K562 (cell line): Measurements from ENCODE around the gene WDR64. TPM values are rescaled to one million over a fixed set of nuclear protein-coding genes. Genes with fewer than 3 reads are reported as not detected.

Source experiments
- ATAC-seq: fragments of 200-7000 bp; cut with Tn5 transposase; 3 replicates; pipeline ENCODE4 v1.9.1; 2020; ENCODE audit warnings: moderate library complexity
- BruUV-seq: library from RNA; stranded (reverse); fragments of 400-500 nt; replicated peaks from 2 replicates; lab custom pipeline; 2021; lab: Mats Ljungman, UMichigan
- CTCF ChIA-PET: fragments of 300-600 bp; formaldehyde crosslinking; extraction: SDS; loops from one replicate; lab custom pipeline; 2021; ENCODE audit warnings: low intra/inter-chr PET ratio; lab: Yijun Ruan, JAX
- POLR2A ChIA-PET: fragments of 300-600, 350-650 bp; sonication (Branson Sonifier 250); formaldehyde crosslinking; extraction: SDS; loops from one replicate; lab custom pipeline; 2021; ENCODE audit warnings: antibody characterized with exemption, inconsistent platforms; lab: Yijun Ruan, JAX
- DNase-seq, 4 experiments: peaks; one replicate each; pipeline versions ENCODE4 v3.0.0 to v3.0.0-alpha.2; 2011 to 2018; ENCODE audit warnings: low spot score in 3 of 4, mixed read lengths in 3 of 4; ENCODE audit errors: extremely low read depth in 1 of 4
- FAIRE-seq: peaks from 2 replicates; lab custom pipeline; 2011; peaks lifted over from hg19 to GRCh38; lab: Jason Lieb, UNC
- H2AFZ ChIP-seq: 2 replicates; pipeline ENCODE4 v1.6.0; 2011; ENCODE audit warnings: low read depth, low read length, control low read depth, inconsistent platforms
- H3K27ac ChIP-seq: fragments of 200-600 bp; 3 replicates; pipeline ENCODE4 v1.8.0; 2011; ENCODE audit warnings: low read depth, mild to moderate bottlenecking, control low read depth, inconsistent platforms, low read length, moderate library complexity, mixed read lengths; ENCODE audit errors: extremely low read depth
- H3K27me3 ChIP-seq, 2 experiments: fragments of 300-600 bp in 1 of 2; 2 replicates in 1 of 2; 3 replicates in 1 of 2; pipeline versions ENCODE4 v1.6.0 to v1.8.0; 2011; ENCODE audit warnings: inconsistent platforms in 2 of 2, low read length in 2 of 2, mild to moderate bottlenecking in 1 of 2, mixed read lengths in 1 of 2, moderate library complexity in 1 of 2; ENCODE audit not compliant: control insufficient read depth in 2 of 2, insufficient read depth in 2 of 2
- H3K36me3 ChIP-seq: fragments of 300-600 bp; 3 replicates; pipeline ENCODE4 v1.8.0; 2011; ENCODE audit warnings: mild to moderate bottlenecking, low read length, inconsistent platforms; ENCODE audit not compliant: control insufficient read depth, insufficient read depth
- H3K4me1 ChIP-seq, 2 experiments: fragments of 200-600 bp in 1 of 2; replicated peaks in 1 of 2; 2 replicates in 1 of 2; 3 replicates in 1 of 2; pipeline versions ENCODE4 v1.5.1 to v1.8.0; 2011; ENCODE audit warnings: inconsistent platforms in 2 of 2, low read length in 2 of 2, mild to moderate bottlenecking in 1 of 2, mixed read lengths in 1 of 2, moderate library complexity in 1 of 2; ENCODE audit not compliant: control insufficient read depth in 2 of 2, insufficient read depth in 2 of 2
- H3K4me2 ChIP-seq: 2 replicates; pipeline ENCODE4 v1.6.1; 2011; ENCODE audit warnings: low read length, control low read depth, inconsistent platforms, mixed read lengths; ENCODE audit not compliant: insufficient read depth
- H3K4me3 ChIP-seq: fragments of 200-600 bp; sonication (generic), shearing (Covaris generic); 2 replicates; pipeline ENCODE4 v1.5.1; 2016; ENCODE audit warnings: control low read depth, inconsistent platforms
- H3K79me2 ChIP-seq: fragments of 200-600 bp; 3 replicates; pipeline ENCODE4 v1.8.0; 2011; ENCODE audit warnings: low read length, inconsistent platforms; ENCODE audit not compliant: control insufficient read depth, insufficient read depth
- H3K9ac ChIP-seq, 2 experiments: 2 replicates each; pipeline versions ENCODE4 v1.6.0 to v1.6.1; 2011; ENCODE audit warnings: low read depth in 2 of 2, low read length in 2 of 2, control low read depth in 1 of 2, inconsistent platforms in 1 of 2, mild to moderate bottlenecking in 1 of 2, mixed read lengths in 1 of 2; ENCODE audit not compliant: insufficient read depth in 1 of 2
- H3K9me1 ChIP-seq: one replicate; pipeline ENCODE4 v1.6.0; 2011; ENCODE audit warnings: inconsistent platforms, mild to moderate bottlenecking, low read length, moderate library complexity; ENCODE audit not compliant: control insufficient read depth, insufficient read depth
- H3K9me3 ChIP-seq: replicated peaks from 2 replicates; pipeline ENCODE4 v1.5.1; 2011; ENCODE audit warnings: low read depth, low read length, inconsistent platforms; ENCODE audit not compliant: control insufficient read depth, insufficient read depth
- H4K20me1 ChIP-seq: replicated peaks from 2 replicates; pipeline ENCODE4 v1.6.1; 2011; ENCODE audit warnings: low read length, inconsistent platforms, mixed read lengths; ENCODE audit not compliant: control insufficient read depth, insufficient read depth
- ATF4 ChIP-seq: fragments of 450-650 bp; formaldehyde crosslinking; IDR thresholded peaks from 2 replicates; pipeline ENCODE4 v1.4.0; 2022; ENCODE audit warnings: mild to moderate bottlenecking, moderate library complexity
- DDX20 ChIP-seq: fragments of 450-650 bp; IDR thresholded peaks from 2 replicates; pipeline ENCODE4 v1.6.1; 2016; ENCODE audit warnings: missing genetic modification characterization, low read depth, mild to moderate bottlenecking, missing compliant biosample characterization, moderate library complexity
- HNRNPH1 ChIP-seq: fragments of 200-400 bp; formaldehyde crosslinking; optimal IDR thresholded peaks from 2 replicates; pipeline ENCODE3; 2017; ENCODE audit warnings: low read depth, mild to moderate bottlenecking, low read length, moderate library complexity
- KAT8 ChIP-seq: fragments of 450-650 bp; IDR thresholded peaks from 2 replicates; pipeline ENCODE4 v1.6.1; 2016; ENCODE audit warnings: low read depth, mild to moderate bottlenecking
- KLF10 ChIP-seq: fragments of 250-450 bp; sonication (Bioruptor Pico); IDR thresholded peaks from 2 replicates; pipeline ENCODE4 v1.6.1; 2021; ENCODE audit warnings: matching md5 sums
- NCOA6 ChIP-seq: fragments of 450-650 bp; IDR thresholded peaks from 2 replicates; pipeline ENCODE4 v1.6.1; 2017; ENCODE audit warnings: mild to moderate bottlenecking
- NFXL1 ChIP-seq: fragments of 450-650 bp; formaldehyde crosslinking; IDR thresholded peaks from 2 replicates; pipeline ENCODE4 v1.4.0; 2021; ENCODE audit warnings: mild to moderate bottlenecking
- WGBS: fragments of 100-300 bp; shearing (Covaris generic); methylation state at CpG from one replicate; pipeline ENCODE4 v1.1.6; 2016; ENCODE audit warnings: low coverage, mixed read lengths; ENCODE audit not compliant: insufficient coverage; ENCODE audit errors: missing lambda C conversion rate; 5-methylcytosine and 5-hydroxymethylcytosine counted together
- in situ Hi-C: fragments of 300-500 bp; cut with MboI; formaldehyde crosslinking; loops from 4 replicates; pipeline ENCODE4 v1.15.0; 2018; ENCODE audit warnings: inconsistent platforms, mixed read lengths
- intact Hi-C: fragments of 100-400 bp; cut with micrococcal nuclease; formaldehyde crosslinking; loops from 2 replicates; pipeline ENCODE4 v1.14.2; 2022
- polyA plus RNA-seq, 8 experiments: library from polyadenylated mRNA; depleted of rRNA in 4 of 8; stranded (reverse) in 5 of 8; unstranded in 3 of 8; fragments of >200 nt; fragmentation: Nextera tagmentation in 2 of 8; fragmentation: Illumina TruSeq in 1 of 8; extraction: Ambion mirVana in 2 of 8; extraction: Trizol in 1 of 8; gene quantifications; 2 replicates each; pipeline versions ENCODE4 v1.2.1 to v1.2.3, GENCODE V29; 2011 to 2014; ENCODE audit warnings: inconsistent platforms in 1 of 8, missing spikeins in 1 of 8
- total RNA-seq, 7 experiments: library from RNA; depleted of rRNA in 6 of 7; stranded (reverse); fragments of >200 nt in 6 of 7; fragmentation: Illumina TruSeq in 2 of 7; extraction: Trizol in 2 of 7; gene quantifications; 2 replicates each; pipeline versions ENCODE4 v1.2.1 to v1.2.3, GENCODE V29; 2011 to 2021; ENCODE audit warnings: low replicate concordance in 1 of 7

The WDR64 gene
- total and polyA plus RNA-seq, 9 of the 15 experiments (the other 6 are each of a cell fraction or from before 2014, with no cell fraction given), result 0.06 to 0.29 (median 0.19) TPM; not detected in 5

GRCh38 chr1:241660424-241660972 is 8.4 kb downstream of the WDR64 start:
- Histone ChIP-seq H3K36me3 (no peaks in the 10 kb centered on the region), H3K4me1 (no peaks in the 10 kb centered on the region), H3K27ac (no peak overlapping the region), H4K20me1 (no peaks in the 10 kb centered on the region), H3K79me2 (no peaks in the 10 kb centered on the region), H3K27me3 (no peaks in the 10 kb centered on the region), H2AFZ (no peak overlapping the region), H3K9me1 (no peaks in the 10 kb centered on the region), H3K9me3 (no peaks in the 10 kb centered on the region), H3K9ac (no peak overlapping the region), H3K4me3 (no peak overlapping the region), H3K4me2 (no peak overlapping the region)
- FAIRE-seq (no peak), ATAC-seq (no peak), DNase-seq (no peak)
- no TSS peak for BruUV-seq
- in situ Hi-C loops, result no loop called here
- ChIA-PET CTCF (no interaction called here), POLR2A (no interaction called here)
- intact Hi-C loops, result no loop called here
- WGBS, result 28% methylated on average over 5 of the region's 5 CpGs
- TF ChIP-seq NFXL1 (CRISPR knock-in tag), result no peak
- TF ChIP-seq KAT8, result no peak
- no peak for TF ChIP-seq HNRNPH1
- TF ChIP-seq NCOA6, result no peak
- no peak for TF ChIP-seq ATF4
- no peak for TF ChIP-seq KLF10 (CRISPR knock-in tag)
- TF ChIP-seq DDX20 (tag), result no peak
